22Rv1 (cell line): ENCODE data around the gene CNIH2.
"Not testable (repeated sequence)": the region's sequence is repeated elsewhere in the genome, so short reads cannot be mapped to it uniquely, and the experiment has no call there.

Source experiments
- H3K27ac ChIP-seq: fragments of 450-650 bp; 2 replicates; pipeline ENCODE4 v1.5.1; 2017
- CTCF ChIP-seq: fragments of 450-650 bp; IDR thresholded peaks from 2 replicates; pipeline ENCODE4 v1.5.1; 2017; ENCODE audit warnings: mild to moderate bottlenecking
- ZFX ChIP-seq: fragments of 450-650 bp; IDR thresholded peaks from 2 replicates; pipeline ENCODE4 v1.6.1; 2017; ENCODE audit warnings: antibody characterized with exemption, borderline replicate concordance

The CNIH2 gene

GRCh38 chr11:66268952-66269905, 8.7 kb upstream of the CNIH2 start:
- no peak for TF ChIP-seq ZFX
- peak; percentile 24; the same call in 1 of the 2 replicates for TF ChIP-seq CTCF

GRCh38 chr11:66271816-66272215, 6.2 kb upstream of the CNIH2 start:
- no peak overlapping the region; the same call in 1 of the 2 replicates for H3K27ac ChIP-seq

More at GRCh38 chr11:66268952-66269905, 8.7 kb upstream of the CNIH2 start:
- H3K27ac ChIP-seq: peak overlapping the region; percentile 93

GRCh38 chr11:66272596-66272995, 5.4 kb upstream of the CNIH2 start:
- no peak overlapping the region for H3K27ac ChIP-seq
- TF ChIP-seq CTCF (no peak), ZFX (no peak)

More at GRCh38 chr11:66271816-66272215, 6.2 kb upstream of the CNIH2 start:
- no peak for TF ChIP-seq CTCF
- TF ChIP-seq ZFX: no peak

- TF ChIP-seq ZFX: no peak
- H3K27ac ChIP-seq: peak overlapping the region; percentile 27; the same call in 1 of the 2 replicates
Observed at GRCh38 chr11:66274219-66274618, 3.8 kb upstream of the CNIH2 start.

- peak overlapping the region; percentile 27; the same call in 1 of the 2 replicates for H3K27ac ChIP-seq
- TF ChIP-seq CTCF (no peak), ZFX (no peak)
Observed at GRCh38 chr11:66275396-66275795, 2.6 kb upstream of the CNIH2 start.

GRCh38 chr11:66275984-66276612, 1.9 kb upstream of the CNIH2 start:
- no peak overlapping the region for H3K27ac ChIP-seq
- no peak for TF ChIP-seq CTCF
- no peak for TF ChIP-seq ZFX

GRCh38 chr11:66276619-66277018, 1.4 kb upstream of the CNIH2 start:
- not testable (repeated sequence) for H3K27ac ChIP-seq

GRCh38 chr11:66277064-66277463, 911 bp upstream of the CNIH2 start:
- H3K27ac ChIP-seq: peak overlapping the region; percentile 77
